MM.1S (cell line): ENCODE results near the gene CLIC4.

Experiments used
- DNase-seq: peaks from one replicate; pipeline ENCODE4 v3.0.0-alpha.2; 2015
- H2AFZ ChIP-seq: fragments of 300-600 bp; sonication (generic); 2 replicates; pipeline ENCODE4 v1.6.0; 2016; ENCODE audit warnings: antibody characterized with exemption, low read length
- H3F3A ChIP-seq: fragments of 300-600 bp; sonication (generic); 2 replicates; pipeline ENCODE4 v1.6.1; 2016; ENCODE audit warnings: mild to moderate bottlenecking, antibody characterized with exemption, low read length, moderate library complexity, mixed read lengths; ENCODE audit not compliant: insufficient read depth
- H3K27ac ChIP-seq: fragments of 300-600 bp; sonication (generic); 2 replicates; pipeline ENCODE4 v1.5.1; 2016; ENCODE audit warnings: mild to moderate bottlenecking, low read length
- H3K27me3 ChIP-seq: fragments of 300-600 bp; sonication (generic); replicated peaks from 2 replicates; pipeline ENCODE4 v1.6.0; 2016; ENCODE audit warnings: low read length; ENCODE audit not compliant: insufficient read depth
- H3K36me3 ChIP-seq: fragments of 300-600 bp; sonication (generic); replicated peaks from 2 replicates; pipeline ENCODE4 v1.6.1; 2016; ENCODE audit warnings: mild to moderate bottlenecking, low read length, mixed read lengths; ENCODE audit not compliant: insufficient read depth
- H3K4me1 ChIP-seq: fragments of 300-600 bp; sonication (generic); 2 replicates; pipeline ENCODE4 v1.6.1; 2016; ENCODE audit warnings: low read length, mixed read lengths
- H3K4me2 ChIP-seq: fragments of 300-600 bp; sonication (generic); 2 replicates; pipeline ENCODE4 v1.6.0; 2016; ENCODE audit warnings: low read depth, low read length
- H3K4me3 ChIP-seq: fragments of 300-600 bp; sonication (generic); 2 replicates; pipeline ENCODE4 v1.5.1; 2016; ENCODE audit warnings: low read length, mixed read lengths
- H3K79me2 ChIP-seq: fragments of 300-600 bp; sonication (generic); 2 replicates; pipeline ENCODE4 v1.6.1; 2016; ENCODE audit warnings: mixed run types, low read length, mixed read lengths
- H3K9ac ChIP-seq: fragments of 300-600 bp; sonication (generic); 2 replicates; pipeline ENCODE4 v1.6.1; 2016; ENCODE audit warnings: low read length, mixed read lengths
- H3K9me2 ChIP-seq: fragments of 300-600 bp; sonication (generic); replicated peaks from 2 replicates; pipeline ENCODE4 v1.6.1; 2016; ENCODE audit warnings: mild to moderate bottlenecking, low read length, mixed read lengths; ENCODE audit not compliant: insufficient read depth
- H3K9me3 ChIP-seq: fragments of 300-600 bp; sonication (generic); replicated peaks from 2 replicates; pipeline ENCODE4 v1.6.1; 2016; ENCODE audit warnings: mild to moderate bottlenecking, low read length, mixed read lengths; ENCODE audit not compliant: insufficient read depth
- H4K20me1 ChIP-seq: fragments of 300-600 bp; sonication (generic); 2 replicates; pipeline ENCODE4 v1.6.1; 2016; ENCODE audit warnings: mild to moderate bottlenecking, low read length, moderate library complexity, mixed read lengths; ENCODE audit not compliant: insufficient read depth
- CTCF ChIP-seq: fragments of 300-600 bp; sonication (generic); IDR thresholded peaks from 2 replicates; pipeline ENCODE4 v1.5.1; 2016; ENCODE audit warnings: antibody characterized with exemption, low read length, mixed read lengths
- EZH2 ChIP-seq: fragments of 300-600 bp; sonication (generic); optimal IDR thresholded peaks from 2 replicates; pipeline ENCODE3; 2017; ENCODE audit warnings: low read depth, mild to moderate bottlenecking, antibody characterized with exemption, low read length, mixed read lengths
- EZH2phosphoT487 ChIP-seq: fragments of 300-600 bp; sonication (generic); IDR thresholded peaks from 2 replicates; pipeline ENCODE4 v1.6.1; 2018; ENCODE audit warnings: antibody characterized with exemption, low read length

Gene CLIC4

GRCh38 chr1:24847995-24848881 is 103.0 kb downstream of the CLIC4 start:
- Histone ChIP-seq H3K36me3 (no peaks in the 10 kb centered on the region; the same call in 1 of the 2 replicates), H3F3A (peaks cover 18% of the 10 kb centered on the region; the same call in 1 of the 2 replicates), H3K9me3 (no peaks in the 10 kb centered on the region), H3K79me2 (no peaks in the 10 kb centered on the region), H2AFZ (peak overlapping the region; percentile 39; the same call in 1 of the 2 replicates), H3K4me1 (no peaks in the 10 kb centered on the region), H3K9me2 (no peaks in the 10 kb centered on the region), H3K27me3 (no peaks in the 10 kb centered on the region), H3K4me3 (peak overlapping the region; percentile 60), H3K4me2 (peak overlapping the region; percentile 73), H3K27ac (peak overlapping the region; percentile 39; the same call in 1 of the 2 replicates), H4K20me1 (no peaks in the 10 kb centered on the region), H3K9ac (peak overlapping the region; percentile 48; the same call in 1 of the 2 replicates)
- DNase-seq, result peak; percentile 81
- TF ChIP-seq EZH2 (no peak), EZH2phosphoT487 (no peak), CTCF (peak; percentile 76)

- H3K9ac ChIP-seq, result no peak overlapping the region
- H3K4me2 ChIP-seq, result no peak overlapping the region
- TF ChIP-seq CTCF, result 0 out of 2 replicates have a peak, but pooled peaks have one; percentile 8
- no peak for TF ChIP-seq EZH2
- no peaks in the 10 kb centered on the region for H3K79me2 ChIP-seq
- DNase-seq, result no peak
- no peak overlapping the region for H3K4me3 ChIP-seq
- no peaks in the 10 kb centered on the region for H3K4me1 ChIP-seq
- no peak overlapping the region for H2AFZ ChIP-seq
- no peaks in the 10 kb centered on the region for H4K20me1 ChIP-seq
- H3F3A ChIP-seq, result peaks cover 17% of the 10 kb centered on the region; the same call in 1 of the 2 replicates
- no peaks in the 10 kb centered on the region for H3K36me3 ChIP-seq
- no peaks in the 10 kb centered on the region for H3K9me2 ChIP-seq
- no peaks in the 10 kb centered on the region for H3K9me3 ChIP-seq
- H3K27ac ChIP-seq, result no peak overlapping the region
- H3K27me3 ChIP-seq, result no peaks in the 10 kb centered on the region
Measured at GRCh38 chr1:24849672-24850295, 104.5 kb downstream of the CLIC4 start.

GRCh38 chr1:24850328-24850920 is 105.2 kb downstream of the CLIC4 start:
- Histone ChIP-seq H3K9ac (no peak overlapping the region), H3K4me1 (no peaks in the 10 kb centered on the region), H3K27ac (no peak overlapping the region), H3K4me3 (no peak overlapping the region), H3K9me3 (no peaks in the 10 kb centered on the region), H3F3A (peaks cover 14% of the 10 kb centered on the region; the same call in 1 of the 2 replicates), H3K9me2 (no peaks in the 10 kb centered on the region), H3K4me2 (no peak overlapping the region), H4K20me1 (no peaks in the 10 kb centered on the region), H2AFZ (no peak overlapping the region), H3K36me3 (no peaks in the 10 kb centered on the region), H3K79me2 (no peaks in the 10 kb centered on the region), H3K27me3 (no peaks in the 10 kb centered on the region)
- no peak for TF ChIP-seq EZH2
- no peak for TF ChIP-seq CTCF
- no peak for TF ChIP-seq EZH2phosphoT487
- no peak for DNase-seq
